Endodermal cell (in vitro differentiated cells): ENCODE measurements around the gene PKM. TPM values are rescaled to one million over a fixed set of nuclear protein-coding genes. Genes with fewer than 3 reads are reported as not detected.

Experiments used
- DNase-seq: peaks from one replicate; pipeline ENCODE4 v3.0.0-alpha.2; 2017
- H3K27ac ChIP-seq: 2 replicates; pipeline ENCODE4 v1.5.1; 2013; ENCODE audit warnings: mild to moderate bottlenecking, low read depth, low read length, moderate library complexity
- H3K27me3 ChIP-seq: 2 replicates; pipeline ENCODE4 v1.6.1; 2013; ENCODE audit warnings: mild to moderate bottlenecking, low read length, moderate library complexity; ENCODE audit not compliant: insufficient read depth, control insufficient read depth, poor library complexity, severe bottlenecking
- H3K36me3 ChIP-seq: 2 replicates; pipeline ENCODE4 v1.7.0; 2013; ENCODE audit warnings: mild to moderate bottlenecking, low read length, moderate library complexity; ENCODE audit not compliant: control insufficient read depth, insufficient read depth
- H3K4me1 ChIP-seq: one replicate; pipeline ENCODE4 v1.7.0; 2013; ENCODE audit warnings: low read length; ENCODE audit not compliant: control insufficient read depth, insufficient read depth
- H3K4me3 ChIP-seq: 2 replicates; pipeline ENCODE4 v1.5.1; 2013; ENCODE audit warnings: mild to moderate bottlenecking, low read length, moderate library complexity
- H3K9ac ChIP-seq: 2 replicates; pipeline ENCODE4 v1.6.1; 2013; ENCODE audit warnings: mild to moderate bottlenecking, low read length, moderate library complexity; ENCODE audit not compliant: poor library complexity, severe bottlenecking; ENCODE audit errors: extremely low read depth
- H3K9me3 ChIP-seq: 2 replicates; pipeline ENCODE4 v1.6.1; 2013; ENCODE audit warnings: mild to moderate bottlenecking, low read length, moderate library complexity; ENCODE audit not compliant: control insufficient read depth
- H3K27ac Mint-ChIP-seq: 2 replicates; pipeline ENCODE4 v1.8.0; 2020; ENCODE audit warnings: mixed read lengths
- H3K27me3 Mint-ChIP-seq: 2 replicates; pipeline ENCODE4 v1.8.0; 2021; ENCODE audit warnings: mild to moderate bottlenecking, mixed read lengths; ENCODE audit not compliant: insufficient read depth
- H3K36me3 Mint-ChIP-seq: 2 replicates; pipeline ENCODE4 v1.8.0; 2020; ENCODE audit warnings: low read depth, mixed read lengths
- H3K4me1 Mint-ChIP-seq: 2 replicates; pipeline ENCODE4 v1.8.0; 2020; ENCODE audit warnings: mixed read lengths
- H3K4me3 Mint-ChIP-seq: 2 replicates; pipeline ENCODE4 v1.8.0; 2020; ENCODE audit warnings: mild to moderate bottlenecking, moderate library complexity, mixed read lengths
- H3K9me3 Mint-ChIP-seq: 2 replicates; pipeline ENCODE4 v1.8.0; 2020; ENCODE audit warnings: mild to moderate bottlenecking, mixed read lengths
- WGBS, 2 experiments: methylation state at CpG; one replicate each; pipeline versions ENCODE4 v1.1.5 to v1.1.7; 2013; ENCODE audit warnings: missing lambda C conversion rate in 2 of 2, mixed read lengths in 1 of 2; ENCODE audit not compliant: insufficient coverage in 1 of 2, insufficient read length in 1 of 2; 5-methylcytosine and 5-hydroxymethylcytosine counted together
- total RNA-seq, 2 donors: library from RNA; stranded (reverse); fragmentation: NEBNext Ultra II Directional in 1 of 2; extraction: Animal tissue kit (Norgen Biotek cat#: 25700) in 1 of 2; gene quantifications; 2 replicates in 1 of 2; 3 replicates in 1 of 2; pipeline ENCODE4 v1.2.1, GENCODE V29; 2021
- TF ChIP-seq, protein P1 (sequence below): fragments of 200-600 bp; sonication (generic); conservative IDR thresholded peaks from 2 replicates; pipeline ENCODE4 v1.5.0; 2021; ENCODE audit warnings: antibody characterized with exemption, mild to moderate bottlenecking

Gene PKM
- total RNA-seq, 2 donors from 2014 or later, result 2,197 to 2,355 TPM

DNA sequence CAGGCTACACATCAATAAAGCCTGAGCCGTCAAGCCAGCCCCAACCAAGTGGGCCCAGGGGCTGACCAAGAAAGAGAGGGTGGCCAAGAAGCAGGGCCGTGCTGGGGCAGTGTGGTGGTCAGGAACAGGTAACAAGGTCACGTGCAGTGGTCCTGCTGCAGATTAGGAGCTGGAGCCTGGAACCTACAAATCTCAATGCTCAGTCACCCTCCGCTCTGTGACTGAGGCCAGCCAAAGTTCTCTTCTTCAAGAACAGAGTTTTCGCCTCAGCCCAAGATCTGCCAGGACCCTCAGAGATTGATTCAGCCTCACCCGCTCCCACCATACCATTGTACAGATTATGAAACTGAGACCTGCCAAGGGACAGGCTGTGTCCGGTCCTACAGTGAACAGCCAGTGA, 60.3 kb downstream of the PKM start:
- H3K9me3 ChIP-seq, result no peaks in the 10 kb centered on the region
- no peak overlapping the region for H3K4me3 ChIP-seq
- no peaks in the 10 kb centered on the region for H3K36me3 Mint-ChIP-seq
- peaks cover 1% of the 10 kb centered on the region for H3K27me3 Mint-ChIP-seq
- no peak overlapping the region for H3K9ac ChIP-seq
- H3K27me3 ChIP-seq, result no peaks in the 10 kb centered on the region
- H3K27ac ChIP-seq, result no peak overlapping the region
- H3K9me3 Mint-ChIP-seq, result no peaks in the 10 kb centered on the region
- no peaks in the 10 kb centered on the region for H3K36me3 ChIP-seq
- H3K27ac Mint-ChIP-seq, result no peak overlapping the region
- H3K4me1 Mint-ChIP-seq, result peaks cover 20% of the 10 kb centered on the region
- TF ChIP-seq, protein P1, sequence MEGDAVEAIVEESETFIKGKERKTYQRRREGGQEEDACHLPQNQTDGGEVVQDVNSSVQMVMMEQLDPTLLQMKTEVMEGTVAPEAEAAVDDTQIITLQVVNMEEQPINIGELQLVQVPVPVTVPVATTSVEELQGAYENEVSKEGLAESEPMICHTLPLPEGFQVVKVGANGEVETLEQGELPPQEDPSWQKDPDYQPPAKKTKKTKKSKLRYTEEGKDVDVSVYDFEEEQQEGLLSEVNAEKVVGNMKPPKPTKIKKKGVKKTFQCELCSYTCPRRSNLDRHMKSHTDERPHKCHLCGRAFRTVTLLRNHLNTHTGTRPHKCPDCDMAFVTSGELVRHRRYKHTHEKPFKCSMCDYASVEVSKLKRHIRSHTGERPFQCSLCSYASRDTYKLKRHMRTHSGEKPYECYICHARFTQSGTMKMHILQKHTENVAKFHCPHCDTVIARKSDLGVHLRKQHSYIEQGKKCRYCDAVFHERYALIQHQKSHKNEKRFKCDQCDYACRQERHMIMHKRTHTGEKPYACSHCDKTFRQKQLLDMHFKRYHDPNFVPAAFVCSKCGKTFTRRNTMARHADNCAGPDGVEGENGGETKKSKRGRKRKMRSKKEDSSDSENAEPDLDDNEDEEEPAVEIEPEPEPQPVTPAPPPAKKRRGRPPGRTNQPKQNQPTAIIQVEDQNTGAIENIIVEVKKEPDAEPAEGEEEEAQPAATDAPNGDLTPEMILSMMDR, result no peak
- 91 to 95% methylated on average over 6 to 7 of the region's 7 CpGs for WGBS, 2 experiments
- H3K4me3 Mint-ChIP-seq, result no peak overlapping the region
- no peak for DNase-seq
- peaks cover 8% of the 10 kb centered on the region for H3K4me1 ChIP-seq

DNA sequence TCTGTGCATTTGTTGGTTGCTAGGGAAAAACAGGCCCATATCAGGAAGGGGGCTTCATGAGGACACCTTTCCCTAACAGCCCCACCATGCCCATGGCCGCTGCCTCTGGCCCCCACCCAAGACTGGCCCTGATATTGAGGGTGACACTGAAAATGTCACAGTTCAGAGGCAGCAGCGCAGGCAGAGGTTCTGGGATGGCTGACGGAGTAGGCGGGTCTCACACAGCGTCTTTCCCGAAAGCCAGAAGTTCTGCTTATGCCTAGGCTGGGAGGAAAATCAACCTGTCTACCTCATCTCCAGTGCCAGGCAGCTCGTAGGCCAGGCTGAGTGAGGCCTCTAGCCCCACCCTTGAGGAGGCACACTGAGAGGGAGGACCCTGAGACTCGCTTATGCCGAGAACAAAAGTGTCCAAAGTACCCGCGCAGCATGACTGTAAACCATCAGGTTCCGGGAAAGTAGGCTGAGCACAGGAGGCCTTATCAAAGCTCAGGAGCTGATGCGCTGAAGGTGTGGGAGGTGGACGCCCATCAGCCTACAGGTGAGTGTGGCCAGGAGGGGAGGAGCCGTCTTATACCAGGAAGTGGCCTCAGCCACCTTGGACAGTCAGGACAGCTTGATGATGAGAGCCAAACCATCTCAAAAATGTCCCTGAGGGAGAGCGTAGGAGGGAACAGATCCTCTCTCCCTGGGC, 60.9 kb downstream of the PKM start:
- no peak for DNase-seq
- Histone ChIP-seq H3K9ac (no peak overlapping the region), H3K27ac (no peak overlapping the region), H3K36me3 (no peaks in the 10 kb centered on the region), H3K4me1 (peaks cover 8% of the 10 kb centered on the region), H3K27me3 (no peaks in the 10 kb centered on the region), H3K9me3 (no peaks in the 10 kb centered on the region), H3K4me3 (no peak overlapping the region)
- H3K9me3 Mint-ChIP-seq, result no peaks in the 10 kb centered on the region
- H3K4me1 Mint-ChIP-seq, result peaks cover 20% of the 10 kb centered on the region
- WGBS, 2 experiments, result 93% methylated on average over 14 to 16 of the region's 16 CpGs
- no peak overlapping the region for H3K4me3 Mint-ChIP-seq
- no peaks in the 10 kb centered on the region for H3K27me3 Mint-ChIP-seq
- H3K27ac Mint-ChIP-seq, result no peak overlapping the region
- H3K36me3 Mint-ChIP-seq, result no peaks in the 10 kb centered on the region
- TF ChIP-seq, protein P1, result no peak

DNA sequence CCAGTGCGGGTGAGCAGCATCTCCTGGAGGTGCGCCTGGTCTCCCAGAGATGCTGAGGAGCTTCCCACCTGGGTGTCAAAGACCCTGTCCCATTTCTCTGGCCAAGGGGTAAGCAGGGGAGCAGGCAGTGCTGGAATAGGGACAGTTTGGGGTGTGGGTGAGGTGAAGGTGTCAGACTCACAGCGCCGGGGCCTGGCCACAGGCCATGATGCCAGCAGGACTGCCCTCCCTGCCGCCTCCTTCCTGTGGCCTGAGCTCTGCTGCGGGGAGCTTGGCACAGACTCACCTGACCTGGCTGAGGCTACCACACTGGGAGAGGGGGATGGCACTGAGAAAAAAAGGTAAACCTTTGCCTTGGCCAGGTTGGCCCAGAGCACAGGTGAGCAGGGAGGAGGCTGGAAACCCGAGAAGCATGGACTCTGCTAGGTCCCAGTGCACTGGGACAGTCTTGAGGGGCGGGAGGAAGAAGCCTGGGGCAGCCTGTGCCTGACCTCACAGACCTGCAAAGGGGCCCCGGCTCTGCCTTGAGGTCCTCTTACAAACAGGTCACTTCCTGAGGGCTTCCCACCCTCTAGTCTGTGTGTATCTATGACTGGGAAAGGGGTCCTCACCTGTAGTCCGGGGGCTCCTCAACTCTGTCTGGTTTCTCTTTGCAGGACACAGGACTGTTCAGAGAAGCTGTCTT, 61.6 kb downstream of the PKM start:
- H3K9ac ChIP-seq, result no peak overlapping the region
- no peaks in the 10 kb centered on the region for H3K9me3 ChIP-seq
- H3K4me1 Mint-ChIP-seq, result peaks cover 20% of the 10 kb centered on the region
- no peaks in the 10 kb centered on the region for H3K9me3 Mint-ChIP-seq
- no peaks in the 10 kb centered on the region for H3K36me3 ChIP-seq
- H3K27ac ChIP-seq, result no peak overlapping the region
- no peak overlapping the region for H3K27ac Mint-ChIP-seq
- peaks cover 8% of the 10 kb centered on the region for H3K4me1 ChIP-seq
- H3K4me3 ChIP-seq, result no peak overlapping the region
- H3K27me3 Mint-ChIP-seq, result no peaks in the 10 kb centered on the region
- no peak for DNase-seq
- TF ChIP-seq, protein P1, result no peak
- H3K4me3 Mint-ChIP-seq, result no peak overlapping the region
- WGBS, 2 experiments, result 91% methylated on average over 4 to 10 of the region's 10 CpGs
- H3K27me3 ChIP-seq, result no peaks in the 10 kb centered on the region
- no peaks in the 10 kb centered on the region for H3K36me3 Mint-ChIP-seq
